PC-9 (cell line): Measurements from ENCODE around the gene TPRG1.

Source experiments
- EZH2 ChIP-seq: fragments of 200-600 bp; sonication (generic); IDR thresholded peaks from 2 replicates; pipeline ENCODE4 v1.8.0; 2017; ENCODE audit warnings: antibody characterized with exemption, low read depth
- TF ChIP-seq, protein P1 (sequence below): fragments of 200-600 bp; sonication (generic); conservative IDR thresholded peaks from 2 replicates; pipeline ENCODE4 v1.6.1; 2017; ENCODE audit warnings: mixed run types, antibody characterized with exemption, mild to moderate bottlenecking, moderate library complexity

DNA sequence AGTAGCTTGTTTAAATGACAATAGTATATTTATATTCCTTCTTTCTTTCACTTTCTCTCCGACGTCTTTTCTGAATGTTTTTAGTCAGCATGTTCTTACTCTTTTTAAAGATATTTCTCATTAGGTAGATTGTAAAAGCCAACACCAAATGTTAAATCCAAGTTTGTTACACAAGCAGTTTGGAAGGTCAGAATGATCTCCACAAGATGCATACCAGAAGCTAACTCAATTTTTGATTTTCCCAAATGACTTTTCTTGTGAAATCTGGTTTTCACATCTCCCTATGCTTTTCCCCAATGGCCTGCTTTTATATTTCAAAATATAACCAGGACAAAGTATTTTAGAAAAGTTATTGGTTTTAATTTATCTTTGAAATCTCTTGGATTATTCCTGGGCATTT lies 49.7 kb upstream of the TPRG1 start:
- TF ChIP-seq, protein P1, sequence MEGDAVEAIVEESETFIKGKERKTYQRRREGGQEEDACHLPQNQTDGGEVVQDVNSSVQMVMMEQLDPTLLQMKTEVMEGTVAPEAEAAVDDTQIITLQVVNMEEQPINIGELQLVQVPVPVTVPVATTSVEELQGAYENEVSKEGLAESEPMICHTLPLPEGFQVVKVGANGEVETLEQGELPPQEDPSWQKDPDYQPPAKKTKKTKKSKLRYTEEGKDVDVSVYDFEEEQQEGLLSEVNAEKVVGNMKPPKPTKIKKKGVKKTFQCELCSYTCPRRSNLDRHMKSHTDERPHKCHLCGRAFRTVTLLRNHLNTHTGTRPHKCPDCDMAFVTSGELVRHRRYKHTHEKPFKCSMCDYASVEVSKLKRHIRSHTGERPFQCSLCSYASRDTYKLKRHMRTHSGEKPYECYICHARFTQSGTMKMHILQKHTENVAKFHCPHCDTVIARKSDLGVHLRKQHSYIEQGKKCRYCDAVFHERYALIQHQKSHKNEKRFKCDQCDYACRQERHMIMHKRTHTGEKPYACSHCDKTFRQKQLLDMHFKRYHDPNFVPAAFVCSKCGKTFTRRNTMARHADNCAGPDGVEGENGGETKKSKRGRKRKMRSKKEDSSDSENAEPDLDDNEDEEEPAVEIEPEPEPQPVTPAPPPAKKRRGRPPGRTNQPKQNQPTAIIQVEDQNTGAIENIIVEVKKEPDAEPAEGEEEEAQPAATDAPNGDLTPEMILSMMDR = no peak
- no peak for TF ChIP-seq EZH2
